ENCODE results near the gene HMGN3.

DNA sequence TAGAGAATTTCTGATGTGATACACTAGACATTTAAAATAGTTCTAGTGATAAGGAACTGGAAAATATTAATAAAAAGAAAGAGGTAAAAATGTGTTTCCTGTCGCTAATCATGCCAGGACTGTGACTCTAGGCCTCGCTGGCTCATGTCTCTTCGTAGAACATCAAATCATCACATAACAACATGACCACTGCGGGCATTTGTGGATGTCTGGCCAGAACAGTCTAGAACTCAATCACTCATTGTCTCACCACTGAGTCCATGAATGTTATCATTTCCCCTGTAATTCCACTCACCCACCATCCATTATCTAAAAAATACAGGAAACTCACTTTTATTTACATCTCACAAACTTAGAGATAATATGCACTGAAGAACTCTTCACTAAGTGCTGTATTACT lies 3.4 kb downstream of the HMGN3 start:
- TF ChIP-seq, protein P1, sequence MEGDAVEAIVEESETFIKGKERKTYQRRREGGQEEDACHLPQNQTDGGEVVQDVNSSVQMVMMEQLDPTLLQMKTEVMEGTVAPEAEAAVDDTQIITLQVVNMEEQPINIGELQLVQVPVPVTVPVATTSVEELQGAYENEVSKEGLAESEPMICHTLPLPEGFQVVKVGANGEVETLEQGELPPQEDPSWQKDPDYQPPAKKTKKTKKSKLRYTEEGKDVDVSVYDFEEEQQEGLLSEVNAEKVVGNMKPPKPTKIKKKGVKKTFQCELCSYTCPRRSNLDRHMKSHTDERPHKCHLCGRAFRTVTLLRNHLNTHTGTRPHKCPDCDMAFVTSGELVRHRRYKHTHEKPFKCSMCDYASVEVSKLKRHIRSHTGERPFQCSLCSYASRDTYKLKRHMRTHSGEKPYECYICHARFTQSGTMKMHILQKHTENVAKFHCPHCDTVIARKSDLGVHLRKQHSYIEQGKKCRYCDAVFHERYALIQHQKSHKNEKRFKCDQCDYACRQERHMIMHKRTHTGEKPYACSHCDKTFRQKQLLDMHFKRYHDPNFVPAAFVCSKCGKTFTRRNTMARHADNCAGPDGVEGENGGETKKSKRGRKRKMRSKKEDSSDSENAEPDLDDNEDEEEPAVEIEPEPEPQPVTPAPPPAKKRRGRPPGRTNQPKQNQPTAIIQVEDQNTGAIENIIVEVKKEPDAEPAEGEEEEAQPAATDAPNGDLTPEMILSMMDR (conservative IDR thresholded peaks at IDR 0.05; ENCODE audit: low read length) = no peak
- TF ChIP-seq EZH2phosphoT487 (IDR thresholded peaks at IDR 0.05; ENCODE audit: borderline replicate concordance, low read depth, low read length) = no peak

Data from OCI-LY7 (cell line).